ENCODE data around the gene IQCM.

GRCh38 chr4:149630064-149630463 is 185.6 kb downstream of the IQCM start:
- no peak for TF ChIP-seq TAF1 (IDR thresholded peaks at IDR 0.05; ENCODE audit: borderline replicate concordance, low read depth, low read length)
- TF ChIP-seq POLR2A (IDR thresholded peaks at IDR 0.05; ENCODE audit: low read depth, low read length): no peak
- no peak for TF ChIP-seq POLR2AphosphoS5 (IDR thresholded peaks at IDR 0.05; ENCODE audit: low read depth, low read length)
